ENCODE measurements around the gene CCM2.

DNA sequence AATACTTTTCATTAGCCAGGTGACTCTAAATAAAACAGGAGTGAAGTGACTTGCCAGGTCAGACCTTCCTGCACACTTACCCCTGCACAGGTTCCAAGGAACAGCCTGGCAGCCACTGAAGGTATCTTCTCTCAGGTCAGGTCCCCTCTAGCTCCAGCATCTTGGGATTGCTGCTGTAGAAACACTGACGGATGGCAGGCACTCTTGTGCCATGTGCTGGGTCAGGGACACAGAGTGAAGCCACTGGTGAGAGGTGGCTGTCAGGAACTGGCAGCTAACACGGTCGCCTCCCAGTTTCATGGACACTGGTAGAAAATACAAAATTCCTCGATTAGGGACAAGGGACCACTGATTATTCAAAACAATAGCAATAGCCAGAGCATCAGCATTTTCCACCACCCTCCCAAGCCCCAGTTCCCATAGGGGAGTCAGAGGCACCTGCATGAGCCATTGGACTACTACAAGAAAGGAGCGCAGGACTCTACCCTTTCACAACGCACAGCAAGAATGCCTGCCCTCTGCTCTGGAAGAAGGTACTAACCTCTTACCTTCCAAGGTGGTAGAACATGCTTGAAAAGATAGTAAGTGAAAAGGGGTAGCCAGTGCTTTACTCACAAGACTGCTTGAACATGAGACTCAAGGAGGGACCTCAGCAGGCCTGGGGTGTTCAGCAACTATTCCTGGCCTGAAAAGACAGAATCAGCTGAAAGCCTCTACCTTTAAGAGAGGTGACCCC is 16.1 kb upstream of the CCM2 start:
- TF ChIP-seq CTCF (IDR thresholded peaks at IDR 0.05) (no peak), POLR2A (IDR thresholded peaks at IDR 0.05) (no peak)
